ENCODE measurements around the gene PPFIA2.

DNA sequence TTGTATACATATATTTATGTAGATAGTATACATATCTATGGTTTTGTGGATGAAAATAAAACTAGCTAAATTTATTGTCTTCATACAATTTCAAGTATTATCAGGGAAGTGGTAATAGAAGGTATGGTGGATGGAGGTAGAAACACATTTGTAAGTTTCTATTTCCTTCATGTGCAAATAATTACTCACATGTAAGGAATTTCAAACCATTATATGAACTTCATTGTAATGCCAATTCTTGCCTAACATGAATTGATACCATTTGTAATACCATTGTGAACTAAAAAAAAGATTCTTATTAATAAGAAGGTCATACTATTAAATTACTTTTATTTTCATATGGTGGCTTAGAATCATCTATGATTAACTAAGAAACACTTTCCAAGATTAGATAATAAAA, 20.1 kb upstream of the PPFIA2 start:
- TF ChIP-seq CTCF (IDR thresholded peaks at IDR 0.05) (no peak), POLR2A (IDR thresholded peaks at IDR 0.05) (no peak)
